Stimulated activated CD4-positive, alpha-beta T cell treated with anti-CD3 and anti-CD28 coated beads, Interleukin-1b, Interleukin-23, amount 100 ng/mL, for 1 hour (primary cell): ENCODE results near the gene FXYD4.

ENCODE experiments used
- DNase-seq, 2 donors: peaks; one replicate each; pipeline ENCODE4 v3.0.0-alpha.2; 2020; ENCODE audit warnings: low read depth in 2 of 2

FXYD4 gene

GRCh38 chr10:43344051-43344450 is 27.4 kb upstream of the FXYD4 start:
- DNase-seq: no peak

- no peak for DNase-seq
These were observed 23.4 kb upstream of the FXYD4 start for GRCh38 chr10:43347997-43348396.

- DNase-seq: peak; percentile 66 to 77
These were observed 22.7 kb upstream of the FXYD4 start for GRCh38 chr10:43348511-43349312.

GRCh38 chr10:43350156-43350555 is 21.3 kb upstream of the FXYD4 start:
- no peak for DNase-seq

GRCh38 chr10:43350686-43351085 is 20.8 kb upstream of the FXYD4 start:
- DNase-seq: no peak

GRCh38 chr10:43351301-43351700 is 20.1 kb upstream of the FXYD4 start:
- no peak for DNase-seq

- DNase-seq: no peak
These were observed 18.5 kb upstream of the FXYD4 start for GRCh38 chr10:43352951-43353350.

- DNase-seq: no peak
These were observed 17.7 kb upstream of the FXYD4 start for GRCh38 chr10:43353495-43354329.

- DNase-seq: no peak
These were observed 17.2 kb upstream of the FXYD4 start for GRCh38 chr10:43354330-43354635.

- DNase-seq: no peak
These were observed 16.5 kb upstream of the FXYD4 start for GRCh38 chr10:43354879-43355380.

- DNase-seq: no peak
These were observed 15.6 kb upstream of the FXYD4 start for GRCh38 chr10:43355749-43356371.

- no peak for DNase-seq
These were observed 11.3 kb upstream of the FXYD4 start for GRCh38 chr10:43360086-43360485.

GRCh38 chr10:43361547-43362190 is 9.8 kb upstream of the FXYD4 start:
- no peak for DNase-seq

GRCh38 chr10:43362191-43362839 is 9.1 kb upstream of the FXYD4 start:
- peak; percentile 92 to 96 for DNase-seq

GRCh38 chr10:43365001-43365400 is 6.4 kb upstream of the FXYD4 start:
- no peak for DNase-seq

GRCh38 chr10:43369921-43370320 is 1.5 kb upstream of the FXYD4 start:
- no peak for DNase-seq

GRCh38 chr10:43370671-43371215 is 693 bp upstream of the FXYD4 start:
- no peak for DNase-seq

- no peak for DNase-seq
These were observed 1.4 kb downstream of the FXYD4 start for GRCh38 chr10:43372765-43373361.

GRCh38 chr10:43373461-43373860 is 2.0 kb downstream of the FXYD4 start:
- DNase-seq: no peak

- no peak for DNase-seq
These were observed 2.8 kb downstream of the FXYD4 start for GRCh38 chr10:43374194-43374593.
